GM23248 (cell line): Measurements from ENCODE around the gene TRPM3. TPM values are rescaled to one million over a fixed set of nuclear protein-coding genes. Genes with fewer than 3 reads are reported as not detected.

ENCODE experiments used
- DNase-seq: peaks from one replicate; pipeline ENCODE4 v3.0.0-alpha.2; 2015
- H2AFZ ChIP-seq: fragments of 200-600 bp; sonication (generic); 2 replicates; pipeline ENCODE4 v1.6.1; 2016; ENCODE audit warnings: antibody characterized with exemption
- H3F3A ChIP-seq: fragments of 200-600 bp; sonication (generic); 2 replicates; pipeline ENCODE4 v1.6.1; 2016; ENCODE audit warnings: mild to moderate bottlenecking, antibody characterized with exemption, mixed run types; ENCODE audit not compliant: insufficient read depth
- H3K27ac ChIP-seq: fragments of 200-600 bp; sonication (generic); 2 replicates; pipeline ENCODE4 v1.5.1; 2016; ENCODE audit warnings: mild to moderate bottlenecking
- H3K27me3 ChIP-seq: fragments of 200-600 bp; sonication (generic); replicated peaks from 2 replicates; pipeline ENCODE4 v1.6.1; 2016; ENCODE audit warnings: mild to moderate bottlenecking; ENCODE audit not compliant: insufficient read depth
- H3K36me3 ChIP-seq: fragments of 200-600 bp; sonication (generic); 2 replicates; pipeline ENCODE4 v1.6.1; 2016; ENCODE audit warnings: low read depth, mild to moderate bottlenecking
- H3K4me1 ChIP-seq: fragments of 200-600 bp; sonication (generic); 2 replicates; pipeline ENCODE4 v1.6.1; 2016; ENCODE audit warnings: mild to moderate bottlenecking; ENCODE audit not compliant: insufficient read depth
- H3K4me2 ChIP-seq: fragments of 200-600 bp; sonication (generic); one replicate; pipeline ENCODE4 v1.6.1; 2016; ENCODE audit warnings: mild to moderate bottlenecking; ENCODE audit not compliant: unreplicated experiment
- H3K4me3 ChIP-seq: fragments of 200-600 bp; sonication (generic); 2 replicates; pipeline ENCODE4 v1.5.1; 2016; ENCODE audit warnings: mild to moderate bottlenecking
- H3K79me2 ChIP-seq: fragments of 200-600 bp; sonication (generic); 2 replicates; pipeline ENCODE4 v1.6.1; 2016; ENCODE audit warnings: mild to moderate bottlenecking; ENCODE audit not compliant: insufficient read depth
- H3K9ac ChIP-seq: fragments of 200-600 bp; sonication (generic); 2 replicates; pipeline ENCODE4 v1.6.1; 2016; ENCODE audit warnings: mild to moderate bottlenecking
- H3K9me2 ChIP-seq: fragments of 200-600 bp; sonication (generic); 2 replicates; pipeline ENCODE4 v1.6.1; 2016; ENCODE audit warnings: mixed run types, mild to moderate bottlenecking, moderate library complexity; ENCODE audit not compliant: insufficient read depth
- H3K9me3 ChIP-seq: fragments of 200-600 bp; sonication (generic); one replicate; pipeline ENCODE4 v1.6.1; 2017; ENCODE audit warnings: low read depth
- H4K20me1 ChIP-seq: fragments of 200-600 bp; sonication (generic); 2 replicates; pipeline ENCODE4 v1.6.0; 2016; ENCODE audit not compliant: insufficient read depth
- EZH2 ChIP-seq: fragments of 200-600 bp; sonication (generic); IDR thresholded peaks from 2 replicates; pipeline ENCODE4 v1.6.1; 2018; ENCODE audit warnings: antibody characterized with exemption, mild to moderate bottlenecking; ENCODE audit not compliant: insufficient read depth, poor library complexity, severe bottlenecking
- EZH2phosphoT487 ChIP-seq: fragments of 200-600 bp; sonication (generic); IDR thresholded peaks from 2 replicates; pipeline ENCODE4 v1.6.1; 2018; ENCODE audit warnings: antibody characterized with exemption, moderate library complexity, mild to moderate bottlenecking, low read depth; ENCODE audit not compliant: insufficient read depth
- WGBS, 2 experiments: methylation state at CpG; one replicate each; pipeline ENCODE4 v1.1.6; 2015 to 2017; ENCODE audit warnings: low lambda C conversion rate in 2 of 2, low coverage in 1 of 2; ENCODE audit errors: missing lambda C conversion rate in 2 of 2; 5-methylcytosine and 5-hydroxymethylcytosine counted together
- in situ Hi-C: fragments of 300-500 bp; cut with MboI; formaldehyde crosslinking; loops from 2 replicates; pipeline ENCODE4 v1.15.0; 2020
- polyA plus RNA-seq: library from polyadenylated mRNA; unstranded; fragments of >200 nt; fragmentation: Nextera tagmentation; extraction: Ambion mirVana; gene quantifications from 2 replicates; pipeline ENCODE4 v1.2.1, GENCODE V29; 2016
- total RNA-seq: library from RNA; depleted of rRNA; stranded (reverse); fragments of >200 nt; shearing (Covaris generic); gene quantifications from 2 replicates; pipeline ENCODE4 v1.2.3, GENCODE V29; 2014

Gene TRPM3
- total and polyA plus RNA-seq, 2 experiments from 2014 or later: not detected

- Histone ChIP-seq H2AFZ (peak overlapping the region; percentile 12; the same call in 1 of the 2 replicates), H3K9me2 (no peaks in the 10 kb centered on the region), H3K79me2 (no peaks in the 10 kb centered on the region), H3K27me3 (no peaks in the 10 kb centered on the region), H3K4me1 (peaks cover 50% of the 10 kb centered on the region), H3K9ac (peak overlapping the region; percentile 60), H4K20me1 (no peaks in the 10 kb centered on the region), H3K9me3 (no peaks in the 10 kb centered on the region), H3K36me3 (no peaks in the 10 kb centered on the region), H3K27ac (peak overlapping the region; percentile 76), H3K4me2 (peak overlapping the region; percentile 66), H3K4me3 (no peak overlapping the region), H3F3A (peaks cover 51% of the 10 kb centered on the region)
- TF ChIP-seq EZH2 (no peak), EZH2phosphoT487 (no peak)
- WGBS, 2 experiments: 28 to 35% methylated on average over 4 of the region's 4 CpGs
- in situ Hi-C loops: loop anchor here (10.0 to 25.0 kb wide), 2 partner anchors 172 to 624 kb away; partner anchors contain the start of gene KLF9
- DNase-seq: peak; percentile 41
These were observed 534.9 kb downstream of the TRPM3 start for GRCh38 chr9:70586476-70586875.

- DNase-seq: no peak
- no peaks in the 10 kb centered on the region for H3K27me3 ChIP-seq
- H3K9me3 ChIP-seq: no peaks in the 10 kb centered on the region
- H3K9me2 ChIP-seq: no peaks in the 10 kb centered on the region
- in situ Hi-C loops: loop anchor here (10.0 to 25.0 kb wide), 2 partner anchors 167 to 620 kb away; partner anchors contain the start of gene KLF9
- no peak overlapping the region for H3K4me2 ChIP-seq
- WGBS, 2 experiments: 75 to 93% methylated on average over 2 of the region's 2 CpGs
- H4K20me1 ChIP-seq: no peaks in the 10 kb centered on the region
- H3K4me3 ChIP-seq: no peak overlapping the region
- peaks cover 8% of the 10 kb centered on the region; the same call in 1 of the 2 replicates for H3F3A ChIP-seq
- no peak overlapping the region for H3K9ac ChIP-seq
- no peaks in the 10 kb centered on the region for H3K36me3 ChIP-seq
- TF ChIP-seq EZH2phosphoT487 (no peak), EZH2 (no peak)
- H3K27ac ChIP-seq: no peak overlapping the region
- H2AFZ ChIP-seq: no peak overlapping the region
- H3K79me2 ChIP-seq: no peaks in the 10 kb centered on the region
- peaks cover 15% of the 10 kb centered on the region for H3K4me1 ChIP-seq
These were observed 539.5 kb downstream of the TRPM3 start for GRCh38 chr9:70581955-70582350.

GRCh38 chr9:70581214-70581954 lies 540.0 kb downstream of the TRPM3 start:
- H3K27ac ChIP-seq: no peak overlapping the region
- TF ChIP-seq EZH2phosphoT487: no peak
- TF ChIP-seq EZH2: no peak
- in situ Hi-C loops: loop anchor here (10.0 to 25.0 kb wide), 2 partner anchors 167 to 619 kb away; partner anchors contain the start of gene KLF9

GRCh38 chr9:70580606-70581195 lies 540.7 kb downstream of the TRPM3 start:
- Histone ChIP-seq H2AFZ (no peak overlapping the region), H4K20me1 (no peaks in the 10 kb centered on the region), H3F3A (0 out of 2 replicates have a peak, but pooled peaks cover 7% of the 10 kb centered on the region), H3K9ac (no peak overlapping the region), H3K36me3 (no peaks in the 10 kb centered on the region), H3K4me3 (no peak overlapping the region), H3K27me3 (no peaks in the 10 kb centered on the region), H3K79me2 (no peaks in the 10 kb centered on the region), H3K27ac (no peak overlapping the region), H3K9me3 (no peaks in the 10 kb centered on the region), H3K4me2 (no peak overlapping the region), H3K4me1 (0 out of 2 replicates have a peak, but pooled peaks cover 7% of the 10 kb centered on the region), H3K9me2 (no peaks in the 10 kb centered on the region)
- TF ChIP-seq EZH2phosphoT487: no peak
- TF ChIP-seq EZH2: no peak
- DNase-seq: no peak
- in situ Hi-C loops: loop anchor here (10.0 to 25.0 kb wide), 2 partner anchors 166 to 618 kb away; partner anchors contain the start of gene KLF9
- 79 to 95% methylated on average over 4 of the region's 4 CpGs for WGBS, 2 experiments

More at GRCh38 chr9:70581214-70581954, 540.0 kb downstream of the TRPM3 start:
- Histone ChIP-seq H3K4me1 (peaks cover 10% of the 10 kb centered on the region), H3K4me2 (no peak overlapping the region), H3K9ac (no peak overlapping the region), H3K4me3 (no peak overlapping the region), H3K79me2 (no peaks in the 10 kb centered on the region), H3K9me3 (no peaks in the 10 kb centered on the region), H4K20me1 (no peaks in the 10 kb centered on the region), H3K9me2 (no peaks in the 10 kb centered on the region), H2AFZ (no peak overlapping the region), H3K36me3 (no peaks in the 10 kb centered on the region), H3F3A (0 out of 2 replicates have a peak, but pooled peaks cover 3% of the 10 kb centered on the region), H3K27me3 (no peaks in the 10 kb centered on the region)
- no peak for DNase-seq
- WGBS, 2 experiments: 70 to 71% methylated on average over 7 of the region's 7 CpGs
